ENCODE data around the gene GGT6. TPM values are rescaled to one million over a fixed set of nuclear protein-coding genes. Genes with fewer than 3 reads are reported as not detected.

Gene GGT6
- total and polyA plus RNA-seq, 3 donors from 2014 or later: 2.5 to 5.9 (median 3.8) TPM

- Histone ChIP-seq H3K4me3 (no peak overlapping the region), H3K9me3 (no peaks in the 10 kb centered on the region), H3K27me3 (no peaks in the 10 kb centered on the region), H3K36me3 (ENCODE audit: low read depth, missing control alignments) (no peaks in the 10 kb centered on the region), H3K27ac (peak overlapping the region in 1 of 2 donors; percentile 50), H3K4me1 (peaks cover 7% of the 10 kb centered on the region)
- TF ChIP-seq POLR2A (IDR thresholded peaks at IDR 0.05): no peak
- TF ChIP-seq, protein P1, sequence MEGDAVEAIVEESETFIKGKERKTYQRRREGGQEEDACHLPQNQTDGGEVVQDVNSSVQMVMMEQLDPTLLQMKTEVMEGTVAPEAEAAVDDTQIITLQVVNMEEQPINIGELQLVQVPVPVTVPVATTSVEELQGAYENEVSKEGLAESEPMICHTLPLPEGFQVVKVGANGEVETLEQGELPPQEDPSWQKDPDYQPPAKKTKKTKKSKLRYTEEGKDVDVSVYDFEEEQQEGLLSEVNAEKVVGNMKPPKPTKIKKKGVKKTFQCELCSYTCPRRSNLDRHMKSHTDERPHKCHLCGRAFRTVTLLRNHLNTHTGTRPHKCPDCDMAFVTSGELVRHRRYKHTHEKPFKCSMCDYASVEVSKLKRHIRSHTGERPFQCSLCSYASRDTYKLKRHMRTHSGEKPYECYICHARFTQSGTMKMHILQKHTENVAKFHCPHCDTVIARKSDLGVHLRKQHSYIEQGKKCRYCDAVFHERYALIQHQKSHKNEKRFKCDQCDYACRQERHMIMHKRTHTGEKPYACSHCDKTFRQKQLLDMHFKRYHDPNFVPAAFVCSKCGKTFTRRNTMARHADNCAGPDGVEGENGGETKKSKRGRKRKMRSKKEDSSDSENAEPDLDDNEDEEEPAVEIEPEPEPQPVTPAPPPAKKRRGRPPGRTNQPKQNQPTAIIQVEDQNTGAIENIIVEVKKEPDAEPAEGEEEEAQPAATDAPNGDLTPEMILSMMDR (IDR thresholded peaks at IDR 0.05): no peak
- WGBS, 2 donors: 86 to 90% methylated on average over 19 of the region's 19 CpGs
- intact Hi-C loops (cut with DNase I; ENCODE audit: low total_unique reads): no loop called here
- DNase-seq: no peak
Measured at GRCh38 chr17:4520060-4520893, 40.1 kb downstream of the GGT6 start.

GRCh38 chr17:4519361-4519788 lies 41.0 kb downstream of the GGT6 start:
- TF ChIP-seq POLR2A (IDR thresholded peaks at IDR 0.05): no peak
- TF ChIP-seq, protein P1 (IDR thresholded peaks at IDR 0.05): no peak
- peaks cover 7% of the 10 kb centered on the region for H3K4me1 ChIP-seq
- H3K9me3 ChIP-seq: no peaks in the 10 kb centered on the region
- H3K27me3 ChIP-seq: no peaks in the 10 kb centered on the region
- intact Hi-C loops (cut with DNase I; ENCODE audit: low total_unique reads): no loop called here
- WGBS, 2 donors: 61 to 66% methylated on average over 6 to 12 of the region's 14 CpGs
- peak; percentile 55 for DNase-seq
- no peaks in the 10 kb centered on the region for H3K36me3 ChIP-seq (ENCODE audit: low read depth, missing control alignments)
- H3K27ac ChIP-seq: peak overlapping the region in 1 of 2 donors; percentile 58
- no peak overlapping the region for H3K4me3 ChIP-seq

DNA sequence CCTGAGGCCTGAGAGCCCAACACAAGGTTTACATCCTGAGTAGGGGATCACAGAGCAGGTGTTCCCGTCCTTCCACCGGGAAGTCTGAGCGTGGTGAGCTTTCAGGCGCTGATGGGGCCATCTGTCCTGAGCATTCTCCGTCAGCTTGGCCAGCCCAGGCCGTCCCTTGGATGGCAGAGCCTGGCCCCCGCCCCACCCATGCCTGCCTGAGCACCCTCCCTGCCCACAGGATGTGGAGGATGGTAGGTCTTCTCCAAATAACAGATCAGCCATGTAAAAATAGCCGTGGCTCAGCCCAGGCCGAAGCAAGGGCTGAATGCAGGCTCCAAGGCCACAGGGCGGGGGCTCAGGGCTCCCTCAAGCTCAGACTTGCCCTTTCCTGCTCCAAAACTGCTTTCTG lies 41.5 kb downstream of the GGT6 start:
- no peaks in the 10 kb centered on the region for H3K36me3 ChIP-seq (ENCODE audit: low read depth, missing control alignments)
- no peaks in the 10 kb centered on the region for H3K9me3 ChIP-seq
- H3K27ac ChIP-seq: peak overlapping the region in 1 of 2 donors; percentile 58
- no peaks in the 10 kb centered on the region for H3K27me3 ChIP-seq
- peaks cover 9% of the 10 kb centered on the region for H3K4me1 ChIP-seq
- TF ChIP-seq, protein P1 (IDR thresholded peaks at IDR 0.05): no peak
- TF ChIP-seq POLR2A (IDR thresholded peaks at IDR 0.05): no peak
- no peak overlapping the region for H3K4me3 ChIP-seq
- DNase-seq: no peak
- 87 to 88% methylated on average over 8 to 10 of the region's 10 CpGs for WGBS, 2 donors
- intact Hi-C loops (cut with DNase I; ENCODE audit: low total_unique reads): no loop called here

GRCh38 chr17:4516735-4517134 lies 43.6 kb downstream of the GGT6 start:
- H3K27me3 ChIP-seq: no peaks in the 10 kb centered on the region
- H3K9me3 ChIP-seq: no peaks in the 10 kb centered on the region
- no peak overlapping the region for H3K4me3 ChIP-seq
- TF ChIP-seq, protein P1 (IDR thresholded peaks at IDR 0.05): no peak
- TF ChIP-seq POLR2A (IDR thresholded peaks at IDR 0.05): no peak
- no peaks in the 10 kb centered on the region for H3K36me3 ChIP-seq (ENCODE audit: low read depth, missing control alignments)
- WGBS, 2 donors: 73 to 79% methylated on average over 11 of the region's 11 CpGs
- H3K4me1 ChIP-seq: peaks cover 11% of the 10 kb centered on the region
- intact Hi-C loops (cut with DNase I; ENCODE audit: low total_unique reads): no loop called here
- no peak for DNase-seq
- no peak overlapping the region for H3K27ac ChIP-seq
